T47D (cell line): Measurements from ENCODE around the gene MEGF10.

Experiments used
- DNase-seq, 2 experiments: peaks; one replicate each; pipeline versions ENCODE4 v3.0.0 to v3.0.0-alpha.2; 2011 to 2012; ENCODE audit warnings: low read depth in 1 of 2, low spot score in 1 of 2
- JUND ChIP-seq: IDR thresholded peaks from 2 replicates; pipeline ENCODE4 v1.6.1; 2012; ENCODE audit warnings: low read depth
- in situ Hi-C: cut with HindIII; loops from 2 replicates; pipeline ENCODE4 v1.10.0; 2016; ENCODE audit warnings: low sequenced_read_pairs, low pct_unique_long_range_greater_than_20kb

Gene MEGF10

DNA sequence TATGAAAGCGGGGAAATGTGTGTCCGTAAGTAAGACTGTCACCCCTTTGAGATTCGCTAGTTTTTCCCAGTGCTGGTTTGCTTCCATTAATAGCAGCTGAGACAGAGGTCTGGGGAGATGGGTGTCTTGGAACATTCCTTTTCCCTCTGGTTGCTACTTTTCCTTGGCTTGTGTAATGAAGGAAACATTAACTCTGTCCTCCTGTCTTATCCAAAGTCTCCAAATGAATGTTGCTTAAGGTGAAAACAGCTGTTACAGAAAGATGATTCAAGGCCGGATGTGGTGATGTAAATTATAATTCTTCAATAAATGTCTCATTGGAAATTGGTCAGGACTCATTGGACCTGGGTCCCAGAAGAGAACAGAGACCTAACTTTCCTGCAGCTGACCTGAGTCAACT, 50.0 kb downstream of the MEGF10 start:
- no peak for DNase-seq
- TF ChIP-seq JUND = no peak
- in situ Hi-C loops = no loop called here

DNA sequence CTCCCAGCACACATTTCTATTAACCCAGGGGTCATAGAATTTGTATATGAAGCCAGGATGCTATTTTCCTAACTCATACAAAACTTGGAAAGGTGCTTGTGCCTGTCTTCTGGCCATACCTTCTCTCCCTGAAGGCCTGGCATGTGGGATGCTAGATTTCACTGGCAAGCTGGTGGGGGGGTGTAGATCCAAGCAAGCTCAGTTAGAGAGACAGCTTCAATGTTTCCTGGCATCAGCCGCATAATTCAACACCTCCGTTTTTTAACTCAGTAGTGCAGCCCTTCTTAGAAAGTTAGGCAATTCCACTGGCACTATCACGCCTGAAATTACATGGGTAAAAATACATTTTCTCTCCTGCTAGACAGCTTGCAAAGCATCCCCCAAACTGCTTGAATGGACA, 51.8 kb downstream of the MEGF10 start:
- DNase-seq = no peak
- in situ Hi-C loops = no loop called here
- TF ChIP-seq JUND = no peak

DNA sequence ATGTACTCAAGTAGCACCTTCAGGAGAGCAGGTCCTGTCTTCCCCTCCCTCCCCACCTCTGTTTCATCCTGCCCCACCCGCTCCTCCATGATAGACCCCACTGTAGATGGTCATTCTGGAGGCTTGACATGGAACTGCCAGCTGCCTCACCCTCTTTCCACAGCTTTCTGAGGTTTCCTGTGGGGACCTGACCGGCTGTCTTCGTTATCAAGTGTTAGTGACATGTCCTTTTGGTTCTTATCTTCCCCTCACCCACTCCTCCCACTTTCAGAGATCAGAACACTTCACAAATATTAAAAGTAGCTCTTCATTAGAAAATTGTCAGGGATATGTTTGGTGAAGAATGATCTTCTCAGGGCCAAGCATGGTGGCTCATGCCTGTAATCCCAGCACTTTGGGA, 52.7 kb downstream of the MEGF10 start:
- in situ Hi-C loops = no loop called here
- TF ChIP-seq JUND = no peak
- no peak for DNase-seq

DNA sequence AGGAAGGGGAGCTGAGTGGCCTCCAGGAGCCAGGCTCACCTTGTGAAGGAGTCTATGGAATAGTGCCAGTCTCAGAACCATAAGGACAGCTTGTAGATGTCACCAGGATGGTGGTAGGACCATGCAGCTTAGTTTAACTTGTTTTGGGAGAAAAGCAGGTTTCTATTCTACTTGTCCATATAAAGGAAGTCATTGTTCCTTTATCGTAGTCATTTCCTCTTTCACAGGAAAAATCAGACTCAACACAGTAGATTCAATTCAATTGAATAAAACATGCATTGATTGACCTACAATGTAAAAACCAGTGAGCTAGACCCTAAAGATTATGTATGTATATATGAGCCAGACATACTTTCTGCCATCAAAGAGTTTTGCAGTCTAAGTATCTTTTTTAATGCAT, 53.3 kb downstream of the MEGF10 start:
- no peak for DNase-seq
- in situ Hi-C loops = no loop called here

DNA sequence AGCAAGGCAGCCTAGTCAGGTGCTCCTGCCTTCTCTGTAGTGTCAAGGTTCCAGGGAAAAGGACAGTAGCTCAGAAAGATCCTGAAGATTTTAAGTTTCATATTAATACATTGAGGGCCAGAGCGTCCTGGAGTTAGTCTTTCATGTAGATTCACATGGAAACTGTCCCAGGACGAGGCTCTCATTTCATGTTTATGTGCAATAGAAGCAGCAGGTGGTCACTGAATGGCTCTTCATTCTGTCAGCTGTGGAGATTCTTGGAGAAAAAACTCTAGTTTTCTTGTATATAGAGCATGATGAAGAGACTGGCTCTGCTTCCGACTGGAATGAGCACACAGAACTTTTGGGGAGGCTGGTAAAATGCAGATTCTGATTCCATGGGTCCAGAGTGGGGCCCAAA, 54.3 kb downstream of the MEGF10 start:
- no peak for DNase-seq
- TF ChIP-seq JUND = no peak
- in situ Hi-C loops = no loop called here

More for the DNA sequence above, 53.3 kb downstream of the MEGF10 start:
- no peak for TF ChIP-seq JUND

- in situ Hi-C loops = no loop called here
Observed at GRCh38 chr5:127351418-127351817, 60.8 kb downstream of the MEGF10 start.

DNA sequence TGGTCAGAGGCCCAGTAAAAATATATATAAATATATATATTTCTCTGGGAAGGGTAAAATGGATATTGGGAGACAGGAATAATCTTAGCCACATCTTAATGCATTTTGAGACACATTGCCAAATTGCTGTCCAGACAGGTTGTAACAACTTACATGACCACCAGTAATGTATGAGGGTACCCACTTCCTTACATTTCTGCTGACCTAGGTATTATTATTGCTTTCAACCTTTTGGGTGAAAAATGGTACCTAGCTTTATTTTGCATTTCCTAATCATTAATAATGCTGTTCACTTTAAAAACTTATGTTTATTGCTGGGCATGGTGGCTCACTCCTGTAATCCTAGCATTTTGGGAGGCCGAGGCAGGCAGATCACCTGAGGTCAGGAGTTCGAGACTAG, 61.5 kb downstream of the MEGF10 start:
- in situ Hi-C loops = no loop called here
- TF ChIP-seq JUND = no peak
- DNase-seq = no peak

More at GRCh38 chr5:127351418-127351817, 60.8 kb downstream of the MEGF10 start:
- DNase-seq = no peak
- TF ChIP-seq JUND = no peak

- no peak for TF ChIP-seq JUND
- DNase-seq = no peak
- in situ Hi-C loops = no loop called here
Observed at GRCh38 chr5:127353327-127353726, 62.7 kb downstream of the MEGF10 start.

DNA sequence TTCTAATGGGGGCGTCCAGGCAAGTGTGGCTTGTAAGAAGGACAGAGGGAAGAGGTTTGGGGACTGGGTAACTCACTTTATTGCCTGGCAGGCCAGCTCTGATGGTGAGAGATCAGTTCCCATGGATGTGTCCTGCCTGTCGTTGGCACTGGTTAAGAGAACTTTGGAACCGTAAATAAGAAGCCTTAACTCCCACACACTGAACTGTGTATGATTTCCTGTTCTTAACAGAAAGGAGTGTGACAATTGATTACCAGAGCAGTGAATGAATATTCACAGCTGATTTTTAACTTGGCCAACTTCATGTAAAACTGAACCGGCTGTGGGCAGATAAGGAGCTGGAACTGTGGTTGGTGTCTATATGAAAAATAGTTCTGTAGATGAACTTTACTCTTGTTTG, 63.2 kb downstream of the MEGF10 start:
- in situ Hi-C loops = no loop called here
- no peak for TF ChIP-seq JUND
- DNase-seq = no peak

DNA sequence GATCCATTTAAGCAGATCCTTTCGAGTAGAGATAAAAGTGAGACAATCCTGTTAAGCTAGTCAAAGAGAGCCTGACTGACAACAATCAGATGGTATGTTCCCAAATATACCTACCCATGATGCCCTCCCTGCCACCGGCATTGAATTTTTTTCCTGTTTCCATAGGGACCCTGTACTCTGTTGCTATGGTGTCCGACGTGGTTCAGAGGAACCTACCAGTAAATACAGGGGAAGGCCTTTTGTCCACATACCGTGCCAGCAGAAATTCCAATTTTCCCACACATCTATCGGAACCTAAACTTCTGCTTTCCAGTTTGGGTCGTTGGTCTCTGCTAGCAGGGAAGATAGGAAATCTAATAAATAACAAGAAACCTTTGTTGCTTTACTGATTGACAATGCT, 64.7 kb downstream of the MEGF10 start:
- in situ Hi-C loops = no loop called here
- no peak for DNase-seq
- TF ChIP-seq JUND = no peak

GRCh38 chr5:127358284-127358683, 67.7 kb downstream of the MEGF10 start:
- no peak for TF ChIP-seq JUND
- in situ Hi-C loops = no loop called here

DNA sequence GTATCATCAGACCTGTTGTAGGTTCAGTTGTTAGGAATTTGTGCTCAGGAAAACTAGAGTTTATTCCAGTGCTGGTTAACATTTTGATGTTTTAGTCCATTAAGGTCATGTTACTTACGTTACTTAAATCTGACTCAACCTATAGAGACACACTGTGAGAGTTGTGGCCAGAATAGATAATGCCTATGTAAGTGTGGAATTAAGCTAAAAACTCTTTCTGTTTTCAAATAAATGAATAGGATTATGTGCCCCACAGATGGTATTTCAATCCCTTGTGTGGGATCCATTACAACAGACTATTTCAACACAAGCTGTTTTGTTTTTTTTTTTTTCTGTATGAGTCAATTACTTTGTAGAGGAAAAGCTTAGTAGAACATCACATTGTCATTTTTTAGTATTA, 68.1 kb downstream of the MEGF10 start:
- DNase-seq = no peak
- no peak for TF ChIP-seq JUND
- in situ Hi-C loops = no loop called here

More at GRCh38 chr5:127358284-127358683, 67.7 kb downstream of the MEGF10 start:
- DNase-seq = no peak

DNA sequence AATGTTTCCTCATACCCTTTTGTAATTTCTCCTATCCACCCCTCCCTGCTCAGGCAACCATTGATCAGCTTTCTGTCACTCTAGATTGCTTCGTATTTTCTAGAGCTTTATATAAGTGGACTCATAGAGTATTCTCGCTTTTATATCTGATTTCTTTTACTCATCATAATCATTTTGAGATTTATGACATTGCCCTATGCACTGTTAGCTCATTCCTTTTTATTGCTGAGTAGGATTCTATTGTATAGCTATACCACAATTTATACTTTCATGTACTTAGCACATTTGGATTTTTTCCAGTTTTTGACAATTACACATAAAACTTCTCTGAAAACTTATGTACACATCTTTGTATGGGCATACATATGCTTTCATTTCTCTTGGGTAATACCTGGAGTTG, 68.9 kb downstream of the MEGF10 start:
- in situ Hi-C loops = no loop called here
- no peak for DNase-seq

GRCh38 chr5:127363403-127363802, 72.8 kb downstream of the MEGF10 start:
- no peak for TF ChIP-seq JUND
- no peak for DNase-seq
- in situ Hi-C loops = no loop called here

More for the DNA sequence above, 68.9 kb downstream of the MEGF10 start:
- TF ChIP-seq JUND = no peak

DNA sequence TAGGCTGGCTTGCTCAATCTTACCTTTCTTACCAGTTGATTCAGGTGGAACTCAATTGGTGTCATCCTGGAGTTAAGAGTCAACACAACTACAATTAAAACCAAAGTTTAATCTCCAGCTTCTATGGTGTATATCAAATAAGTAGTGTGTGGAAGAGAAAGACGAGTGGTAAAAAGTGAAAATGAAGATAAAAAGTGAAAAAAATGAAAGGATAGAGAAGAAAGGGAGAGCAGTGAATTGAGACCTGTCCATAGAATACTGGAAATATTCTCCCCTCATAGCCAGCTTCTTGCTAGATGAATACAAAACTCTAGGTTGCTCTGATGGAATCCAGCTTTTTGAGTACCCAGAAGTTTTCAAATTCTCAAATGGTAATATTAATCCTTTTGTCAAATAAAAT, 76.4 kb downstream of the MEGF10 start:
- in situ Hi-C loops = no loop called here
- no peak for TF ChIP-seq JUND
- DNase-seq = no peak
